Epithelial cell of prostate (primary cell): ENCODE data around the gene DIDO1.

Experiments used
- DNase-seq: peaks from one replicate; pipeline ENCODE4 v3.0.0-alpha.2; 2011; ENCODE audit warnings: low read depth, low spot score
- H3K27ac ChIP-seq: fragments of 450-650 bp; 2 replicates; pipeline ENCODE4 v1.5.1; 2017; ENCODE audit warnings: mild to moderate bottlenecking

DIDO1 gene

DNA sequence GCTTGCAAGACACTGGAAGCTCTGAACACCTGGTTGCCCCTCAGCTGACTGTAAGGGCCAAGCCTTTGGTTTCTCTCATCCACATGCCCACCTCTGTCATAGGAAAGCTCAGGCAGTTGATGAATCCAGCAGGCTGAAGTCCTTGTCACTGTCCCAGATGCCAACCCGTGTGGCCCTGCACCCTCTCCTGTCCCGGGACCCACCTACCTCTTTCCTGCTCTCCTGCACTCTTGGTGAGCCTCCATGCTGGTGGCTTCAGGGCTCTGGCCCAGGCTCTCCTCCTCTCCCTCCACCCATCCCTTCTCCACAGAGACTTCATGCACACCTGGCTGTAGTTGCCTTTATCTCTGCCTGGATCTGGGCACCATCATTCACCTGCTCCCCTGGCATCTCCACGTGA is 7.7 kb upstream of the DIDO1 start:
- DNase-seq: no peak
- H3K27ac ChIP-seq: no peak overlapping the region

DNA sequence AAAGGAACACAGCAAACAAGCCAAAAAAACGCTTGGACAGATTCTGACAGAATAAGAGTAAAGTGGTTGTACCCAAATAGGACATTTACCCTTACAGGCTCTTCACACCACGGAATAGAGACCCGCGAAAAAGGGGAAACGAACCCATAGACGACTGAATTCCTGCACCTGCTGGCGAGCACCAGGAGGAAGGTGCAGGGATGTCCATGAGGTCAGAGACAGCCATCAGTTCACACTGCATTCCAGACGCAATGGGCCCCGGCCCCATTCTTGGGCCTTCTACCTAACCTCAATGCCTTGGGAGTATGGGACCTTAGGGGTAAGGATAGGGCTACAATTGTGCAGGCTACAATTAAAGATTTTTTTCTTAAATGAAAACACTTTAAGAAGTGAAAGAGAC is 5.2 kb upstream of the DIDO1 start:
- no peak overlapping the region for H3K27ac ChIP-seq
- no peak for DNase-seq

DNA sequence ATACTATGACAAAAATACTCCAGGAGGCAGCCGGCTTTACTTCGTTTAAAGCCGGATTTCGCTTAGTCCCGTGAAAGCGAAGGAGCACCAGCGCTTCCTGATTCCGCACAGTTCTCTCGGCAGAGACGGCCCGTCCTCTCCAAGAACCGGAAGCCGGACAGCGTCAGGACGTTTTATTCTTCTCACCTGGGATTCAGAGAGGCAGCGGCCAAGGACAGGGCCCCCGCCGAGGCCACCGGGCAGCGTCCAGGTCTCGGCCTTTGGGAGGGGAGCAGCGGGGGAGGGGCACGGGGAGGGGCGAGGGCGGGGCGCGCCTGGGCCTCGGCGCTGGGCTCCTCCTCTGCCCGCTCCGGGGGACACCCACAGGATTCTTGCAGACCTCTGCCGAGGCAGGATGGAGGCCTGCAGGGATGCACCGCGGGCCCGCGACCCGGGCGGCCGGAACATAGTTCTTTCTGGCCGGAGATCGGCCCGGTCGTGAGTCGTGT is 2.8 kb upstream of the DIDO1 start:
- H3K27ac ChIP-seq: peak overlapping the region; percentile 79
- no peak for DNase-seq

DNA sequence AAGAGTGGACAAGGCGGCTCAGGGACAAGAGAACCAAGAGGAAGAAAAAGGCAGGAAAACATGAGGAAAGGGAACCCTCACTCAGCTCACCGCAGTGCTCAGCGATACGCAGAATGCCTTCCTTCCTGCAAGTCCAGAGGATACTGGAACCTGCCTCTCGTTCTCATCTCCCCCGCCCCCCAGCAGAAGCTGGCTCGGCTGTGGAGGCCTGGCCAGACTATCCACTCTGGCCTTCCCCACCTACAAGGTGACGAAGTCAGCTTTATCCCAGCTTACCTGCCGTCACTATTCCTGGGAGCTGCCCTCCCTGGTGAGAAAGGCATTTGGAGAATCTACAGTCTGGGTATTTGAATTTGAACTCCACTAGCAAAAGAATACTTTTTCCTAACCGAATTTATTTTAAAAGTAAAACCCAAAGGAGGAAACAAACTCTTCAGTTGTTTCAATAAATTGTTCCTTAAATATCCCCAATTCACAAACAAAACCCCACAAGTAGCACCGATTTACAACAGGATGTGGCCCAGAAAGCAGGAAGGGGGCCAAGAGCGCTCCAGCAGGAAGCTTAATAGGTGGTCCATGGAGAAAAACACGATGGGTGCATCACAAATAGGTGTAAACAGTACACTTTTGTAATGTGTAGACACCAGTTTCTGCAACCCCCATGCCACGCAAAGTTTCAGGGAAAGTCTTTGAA is 2.1 kb upstream of the DIDO1 start:
- H3K27ac ChIP-seq: peak overlapping the region; percentile 79
- no peak for DNase-seq

DNA sequence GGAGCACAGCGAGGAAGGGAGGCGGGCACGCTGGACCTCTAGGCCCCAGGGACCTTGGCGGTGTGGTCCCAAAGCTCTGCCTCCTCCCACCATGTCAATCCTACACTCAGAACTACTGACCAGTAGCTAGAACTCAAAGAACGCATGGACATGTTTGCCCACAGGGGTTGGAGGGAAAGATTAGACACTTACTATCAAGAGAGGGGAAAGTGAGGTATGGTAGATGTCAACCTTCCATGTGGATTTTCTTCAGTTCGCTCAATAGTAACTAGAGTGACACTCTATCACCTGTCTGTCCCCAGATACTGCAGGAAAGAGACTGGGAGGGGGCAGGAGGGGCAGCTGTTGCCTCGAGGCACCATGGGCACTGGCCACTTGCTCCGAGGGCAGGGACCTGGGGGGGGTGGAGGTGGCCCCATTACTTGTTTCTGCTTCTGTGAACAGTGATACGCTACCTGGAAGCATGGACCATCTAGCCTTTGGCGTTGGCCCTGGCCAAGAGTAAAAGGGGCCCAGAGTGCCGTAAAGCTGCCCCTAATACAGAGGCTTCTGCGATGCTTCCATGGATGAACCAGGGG is 912 bp upstream of the DIDO1 start:
- no peak for DNase-seq
- H3K27ac ChIP-seq: peak overlapping the region; percentile 91

DNA sequence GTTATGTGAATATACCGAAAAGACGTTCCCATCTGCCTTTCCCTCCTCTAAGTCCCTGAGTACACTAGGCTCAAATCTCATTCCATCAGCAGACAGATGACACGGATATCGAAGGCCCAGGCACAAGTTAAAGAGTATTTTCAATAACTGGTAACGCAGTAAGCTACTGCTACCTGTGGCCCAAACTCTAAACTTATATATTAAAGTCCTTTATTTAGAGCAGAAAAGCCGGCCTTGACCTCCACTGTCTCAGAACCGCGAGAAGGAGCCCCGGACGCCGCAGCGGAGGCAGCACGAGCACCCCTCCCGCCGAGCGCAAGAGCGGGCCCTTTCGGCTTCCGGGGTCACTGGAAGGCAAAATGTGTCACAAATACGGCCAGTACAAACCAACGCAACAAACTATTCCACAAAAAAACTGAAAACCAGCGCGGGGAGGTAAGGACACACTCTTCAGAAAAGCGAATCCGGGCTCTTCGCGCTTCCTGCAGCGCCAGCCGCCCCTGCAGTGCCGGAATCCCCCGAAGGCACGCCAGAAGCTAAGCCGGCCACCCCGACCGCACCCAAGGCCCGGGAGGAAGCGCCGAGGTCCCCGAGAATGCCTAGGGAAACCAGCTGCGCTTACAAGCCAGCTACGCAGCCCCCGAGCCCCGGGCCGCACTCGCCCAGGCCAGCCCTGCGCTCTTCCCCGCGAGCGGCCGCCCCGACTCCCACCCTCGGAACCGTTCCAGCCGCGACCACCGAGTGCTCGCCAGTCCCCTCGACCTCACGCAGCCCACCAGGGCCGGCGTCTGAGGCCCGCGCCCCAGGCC is 681 bp downstream of the DIDO1 start:
- peak overlapping the region; percentile 91 for H3K27ac ChIP-seq
- no peak for DNase-seq

DNA sequence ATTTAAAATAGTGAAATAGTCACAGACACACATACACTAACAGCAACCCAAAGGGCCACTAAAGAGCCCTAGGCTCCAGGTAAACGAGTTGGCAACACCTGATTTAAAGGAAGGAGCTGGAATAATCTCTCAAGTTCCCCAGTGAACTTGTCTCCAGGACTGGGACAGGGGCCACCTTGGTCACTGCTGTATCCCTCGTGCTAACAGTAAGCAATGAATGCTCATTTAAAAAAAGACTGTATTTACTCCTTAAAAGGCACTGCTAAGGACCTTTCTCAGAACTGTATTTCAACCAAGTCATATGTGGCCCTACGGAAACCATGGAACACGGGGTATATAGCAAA is 1.3 kb downstream of the DIDO1 start:
- H3K27ac ChIP-seq: peak overlapping the region; percentile 91
- DNase-seq: no peak

DNA sequence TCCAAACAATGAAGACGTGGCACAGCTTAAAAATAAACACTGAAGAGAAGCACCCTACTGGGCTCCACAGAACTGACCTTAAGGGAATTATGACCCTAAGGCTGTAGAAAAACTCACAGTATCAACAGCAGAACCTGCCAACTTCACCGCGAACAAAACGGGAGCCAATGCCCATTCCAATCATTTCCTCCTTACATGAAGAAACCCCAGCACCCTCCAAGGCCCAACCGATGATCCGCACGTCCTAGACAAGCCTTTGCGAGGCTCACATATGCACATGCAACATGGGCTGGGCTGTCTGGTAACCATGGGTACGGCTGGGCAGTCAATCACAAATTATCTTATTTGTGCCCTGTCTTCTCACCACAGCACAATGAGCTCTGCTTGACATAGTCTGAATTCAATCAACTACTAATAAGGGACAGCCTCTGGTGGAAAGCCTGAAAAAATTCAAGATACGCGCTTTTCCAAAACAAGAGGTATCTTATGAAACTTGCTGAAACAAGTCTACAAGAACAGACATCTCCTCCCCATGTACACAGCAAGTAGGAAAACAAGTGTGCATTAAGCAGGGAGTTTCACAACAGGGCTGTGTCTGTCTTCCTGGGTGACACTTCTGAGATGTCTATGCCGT is 1.7 kb downstream of the DIDO1 start:
- H3K27ac ChIP-seq: peak overlapping the region; percentile 91
- DNase-seq: peak; percentile 56

DNA sequence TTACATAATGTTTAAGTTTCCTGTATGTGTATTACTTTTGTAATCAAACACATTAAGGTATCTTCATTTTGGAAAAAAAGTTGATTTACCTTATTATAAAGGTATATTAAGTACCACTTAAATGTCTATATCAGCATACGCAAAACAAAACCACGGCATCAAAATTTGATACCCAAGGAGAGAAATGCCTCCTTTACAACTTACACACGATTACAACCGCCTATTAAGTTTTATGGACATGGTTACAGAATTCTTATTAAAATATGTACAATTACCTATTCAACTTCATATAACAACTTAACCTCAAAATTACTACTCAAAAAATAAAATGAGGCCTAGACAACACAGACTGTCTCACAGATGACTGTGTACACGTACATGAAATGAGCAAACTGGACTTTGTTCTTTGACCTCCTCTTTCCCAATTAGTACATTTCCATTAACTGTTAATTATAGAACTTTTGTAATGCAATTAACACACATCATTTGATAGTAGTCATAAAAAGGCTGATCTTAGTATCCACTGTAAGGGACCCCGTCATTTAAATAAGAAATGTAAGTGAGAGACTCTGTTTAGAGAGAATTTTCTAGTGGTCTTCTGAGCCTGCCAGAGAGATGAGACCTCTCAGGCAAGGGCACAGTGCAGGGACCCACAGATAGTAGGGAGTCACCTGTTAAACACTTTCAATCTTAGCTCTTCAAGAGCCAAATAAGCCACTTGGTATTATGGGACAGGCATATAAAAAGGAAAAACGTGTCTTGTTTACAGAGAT is 2.5 kb downstream of the DIDO1 start:
- H3K27ac ChIP-seq: peak overlapping the region; percentile 91
- no peak for DNase-seq

DNA sequence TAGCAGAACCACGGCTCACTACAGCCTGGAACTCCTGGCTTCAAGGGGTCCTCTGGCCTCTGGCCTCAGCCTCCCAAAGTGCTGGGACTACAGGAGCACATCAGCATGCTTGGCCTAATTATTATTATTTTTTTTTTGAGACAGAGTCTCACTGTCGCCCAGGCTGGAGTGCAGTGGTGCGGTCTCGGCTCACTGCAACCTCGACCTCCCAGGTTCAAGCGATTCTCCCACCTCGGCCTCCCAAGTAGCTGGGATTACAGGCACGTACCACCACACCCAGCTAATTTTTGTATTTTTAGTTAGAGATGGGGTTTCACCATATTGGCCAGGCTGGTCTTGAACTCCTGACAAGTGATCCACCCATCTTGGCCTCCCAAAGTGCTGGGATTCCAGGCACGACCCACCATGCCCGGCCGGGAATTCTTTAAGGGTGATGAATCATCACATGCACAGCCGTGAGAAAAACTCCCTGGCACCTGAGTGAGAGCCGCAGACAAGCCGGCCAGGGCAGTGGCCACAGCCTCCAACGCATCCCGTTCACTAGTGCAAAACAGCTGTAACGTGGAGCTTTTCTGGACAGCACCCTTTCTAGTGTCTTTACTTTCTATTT is 3.1 kb downstream of the DIDO1 start:
- DNase-seq: peak; percentile 61
- H3K27ac ChIP-seq: peak overlapping the region; percentile 91

DNA sequence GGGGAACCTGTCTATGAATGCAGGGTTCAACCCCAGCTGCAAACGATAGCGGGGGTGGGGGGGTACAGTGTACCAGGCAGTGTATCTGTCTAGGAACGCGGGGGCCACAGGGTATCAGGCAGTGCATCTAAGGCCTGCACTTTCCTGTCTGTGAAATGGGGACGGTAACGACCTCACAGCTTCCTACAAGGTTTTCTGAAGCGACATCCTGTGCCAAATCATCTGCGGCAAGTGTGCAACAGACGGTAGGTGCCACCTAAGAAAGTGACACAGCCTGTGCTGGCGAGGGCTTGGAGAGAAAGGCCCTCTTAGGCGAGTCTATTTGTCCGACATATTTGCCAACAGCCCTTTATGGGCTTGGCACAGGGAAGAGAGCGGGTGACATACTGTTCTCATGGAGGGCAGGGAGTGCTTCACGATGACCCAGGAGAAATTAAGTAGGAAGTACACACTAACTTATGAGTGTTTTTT is 3.8 kb downstream of the DIDO1 start:
- DNase-seq: no peak
- H3K27ac ChIP-seq: peak overlapping the region; percentile 91

DNA sequence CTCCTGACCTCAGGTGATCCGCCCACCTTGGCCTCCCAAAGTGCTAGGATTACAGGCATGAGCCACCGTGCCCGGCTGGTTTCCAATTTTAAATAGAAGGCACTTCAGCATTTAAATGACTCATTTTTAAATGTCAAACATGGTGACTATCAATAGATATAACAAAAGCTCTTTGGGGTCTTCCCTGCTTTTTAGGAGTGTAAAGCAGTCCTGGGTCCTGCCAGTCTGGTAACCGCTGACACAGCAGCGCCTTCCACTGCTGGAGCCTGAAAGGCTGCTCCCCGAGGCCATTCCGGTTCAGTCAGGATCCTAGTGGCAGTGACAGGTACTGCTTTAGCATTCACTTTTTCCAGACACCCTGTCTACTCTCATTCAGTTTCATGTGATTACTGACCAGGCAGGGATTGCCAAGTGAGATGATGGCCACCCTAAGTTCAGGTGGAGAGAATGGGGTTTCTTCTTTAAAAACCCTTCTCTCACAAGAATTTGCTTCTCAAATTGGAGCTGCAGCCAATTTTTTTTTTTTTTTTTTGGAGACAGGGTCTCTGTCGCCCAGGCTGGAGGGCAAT is 5.1 kb downstream of the DIDO1 start:
- DNase-seq: no peak
- peak overlapping the region; percentile 3 for H3K27ac ChIP-seq

DNA sequence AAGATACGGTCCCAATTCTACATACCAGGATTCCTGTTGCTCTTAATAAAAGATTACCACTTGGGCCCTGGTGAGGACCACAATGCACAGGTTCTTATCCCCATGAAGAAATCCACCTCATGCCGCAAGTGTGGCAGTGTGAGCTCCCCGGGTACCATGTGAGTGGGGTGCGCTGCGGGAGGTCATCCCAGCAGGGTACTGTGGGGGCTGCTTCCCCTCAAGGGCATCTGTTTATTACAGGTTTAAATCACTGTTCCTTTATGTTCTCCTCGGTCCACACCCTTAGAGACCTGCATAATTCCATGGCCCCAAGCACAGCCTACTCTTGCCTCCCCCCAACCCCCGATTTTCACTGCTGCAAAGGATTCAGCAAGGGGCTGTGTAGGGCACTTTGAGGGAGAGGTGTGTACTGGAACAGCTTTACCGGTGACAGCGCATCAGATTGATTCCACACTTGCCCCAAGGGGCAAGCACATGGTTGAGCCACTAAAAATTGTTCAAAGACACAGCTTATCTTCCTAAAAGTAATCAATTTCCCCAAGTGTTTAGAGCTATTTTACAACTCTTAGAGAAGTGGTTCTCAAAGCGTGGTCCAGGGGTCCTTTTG is 6.2 kb downstream of the DIDO1 start:
- no peak for DNase-seq
- no peak overlapping the region for H3K27ac ChIP-seq

DNA sequence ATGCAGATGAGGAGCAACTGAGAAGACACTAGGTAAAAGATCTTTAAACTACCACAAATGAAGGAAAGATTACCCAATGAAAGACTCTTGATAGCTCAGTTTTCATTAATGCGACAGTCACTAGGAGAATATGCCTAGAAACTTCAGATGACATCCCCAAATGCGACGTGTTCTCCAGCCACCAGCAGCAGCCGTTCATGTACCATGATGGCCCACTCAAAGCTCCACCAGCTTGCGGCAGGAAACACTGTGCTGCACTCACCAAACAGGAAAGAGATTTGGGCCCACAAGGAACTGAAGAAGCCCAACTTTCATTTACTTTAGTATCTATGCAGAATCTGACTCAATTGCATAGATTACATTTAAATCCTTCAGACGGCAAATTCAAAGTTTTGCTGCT is 7.5 kb downstream of the DIDO1 start:
- no peak overlapping the region for H3K27ac ChIP-seq
- DNase-seq: no peak

DNA sequence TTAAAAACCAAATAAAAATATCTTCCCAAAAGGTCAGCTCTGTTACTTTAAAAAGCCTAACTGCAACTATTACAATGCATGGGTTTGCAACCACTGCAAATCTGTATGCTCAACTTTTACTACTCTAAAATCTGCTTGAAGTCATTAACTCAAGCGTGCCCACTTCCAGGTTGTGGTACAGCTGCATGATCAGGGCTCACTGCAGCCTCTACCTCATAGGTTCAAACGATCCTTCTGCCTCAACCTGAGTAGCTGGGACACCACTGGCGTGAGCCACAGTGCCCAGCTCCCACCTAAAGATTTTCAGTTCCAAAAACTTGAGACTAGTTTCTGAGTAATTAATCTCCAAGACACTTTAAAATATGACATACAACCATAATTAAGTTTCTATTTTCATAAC is 8.2 kb downstream of the DIDO1 start:
- H3K27ac ChIP-seq: no peak overlapping the region
- DNase-seq: no peak

DNA sequence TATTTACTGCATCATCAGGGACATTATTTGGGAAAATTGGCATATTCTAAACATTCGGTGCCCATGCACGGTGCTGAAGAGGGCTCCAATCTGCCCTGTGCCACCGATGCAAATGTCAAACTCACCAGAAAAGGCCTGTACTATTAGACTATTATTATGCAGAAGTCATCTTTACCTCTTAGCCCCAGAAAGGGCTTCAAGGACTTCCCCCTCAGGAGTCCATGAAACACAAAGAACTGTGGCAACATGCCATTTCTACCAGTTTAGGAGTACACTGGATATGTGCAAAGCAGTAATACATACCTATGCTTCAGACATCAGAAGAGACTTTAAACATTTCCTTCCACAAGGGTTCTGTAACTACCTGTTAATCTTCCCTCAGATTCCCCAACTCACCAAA is 8.6 kb downstream of the DIDO1 start:
- no peak for DNase-seq
- no peak overlapping the region for H3K27ac ChIP-seq

DNA sequence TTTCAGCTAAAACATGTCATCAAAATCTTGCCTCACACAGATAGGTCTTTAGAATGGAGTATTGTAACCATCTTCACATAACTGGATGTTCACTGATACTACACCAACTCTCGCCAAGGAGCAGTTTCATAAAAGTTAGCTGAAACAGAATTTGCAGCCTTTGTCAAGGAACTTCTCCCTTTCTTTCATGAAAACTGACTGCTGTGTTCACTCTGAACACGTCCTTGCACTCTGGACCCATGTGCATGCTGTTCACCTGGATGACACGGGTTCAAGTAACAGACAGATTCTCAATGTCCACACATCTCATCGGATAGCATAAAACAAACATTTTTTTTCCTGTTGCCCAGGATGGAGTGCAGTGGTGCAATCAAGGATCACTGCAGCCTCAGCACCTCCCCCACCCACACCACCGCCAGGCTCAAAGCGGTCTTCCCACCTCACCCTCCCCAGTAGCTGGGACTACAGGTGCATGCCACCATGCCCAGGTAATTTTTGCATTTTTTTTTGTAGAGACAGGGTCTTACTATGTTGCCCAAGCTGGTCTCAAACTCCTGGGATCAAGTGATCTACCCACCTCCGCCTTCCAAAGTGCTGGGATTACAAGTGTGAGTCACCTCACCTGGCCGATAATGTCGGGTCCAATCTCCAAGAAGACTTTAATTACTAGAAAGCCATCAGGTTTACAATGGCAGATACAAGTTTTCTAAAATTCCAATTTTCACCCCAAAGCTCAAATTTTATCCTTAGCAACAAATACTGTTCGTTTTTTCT is 9.4 kb downstream of the DIDO1 start:
- no peak for DNase-seq
- H3K27ac ChIP-seq: no peak overlapping the region

DNA sequence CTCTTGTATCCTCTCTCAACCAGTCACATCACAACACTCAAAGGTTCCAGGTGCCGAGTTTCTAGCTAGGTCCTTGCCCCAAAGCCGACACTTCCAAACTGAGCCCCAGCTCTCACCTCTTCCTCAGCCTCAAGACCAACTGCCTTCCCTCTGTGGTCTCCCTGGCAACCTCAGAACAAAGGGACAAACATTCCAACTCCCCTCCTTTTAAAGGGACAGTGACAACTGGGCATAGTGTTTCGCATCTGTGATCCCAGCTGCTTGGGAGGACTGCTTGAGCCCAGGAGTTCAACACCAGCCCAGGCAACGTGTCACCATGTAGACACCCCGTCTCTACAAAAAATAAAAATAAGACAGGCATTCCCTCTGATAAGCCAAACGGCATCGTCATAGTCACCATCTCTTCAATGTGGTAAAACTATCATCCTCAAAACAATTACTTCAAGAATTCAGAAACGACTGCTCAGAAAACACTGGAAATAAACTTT is 11.3 kb downstream of the DIDO1 start:
- H3K27ac ChIP-seq: no peak overlapping the region
- no peak for DNase-seq
